ENCODE measurements around the gene TM6SF1. TPM values are rescaled to one million over a fixed set of nuclear protein-coding genes. Genes with fewer than 3 reads are reported as not detected.
"Not testable (repeated sequence)": the region's sequence is repeated elsewhere in the genome, so short reads cannot be mapped to it uniquely, and the experiment has no call there.

Gene TM6SF1
- total RNA-seq, 1 donor from 2014 or later, result 4.7 TPM

- no peak for DNase-seq
- no peaks in the 10 kb centered on the region for H3K27me3 ChIP-seq (ENCODE audit: low read depth)
- no peaks in the 10 kb centered on the region for H3K36me3 ChIP-seq
- TF ChIP-seq CTCF (IDR thresholded peaks at IDR 0.05; ENCODE audit: borderline replicate concordance), result no peak
- intact Hi-C loops (cut with micrococcal nuclease), result no loop called here
- H3K9me3 ChIP-seq (replicated peaks), result peaks cover 53% of the 10 kb centered on the region
- no peak overlapping the region for H3K4me3 ChIP-seq
- no peak overlapping the region for H3K27ac ChIP-seq (replicated peaks)
- no peaks in the 10 kb centered on the region for H3K4me1 ChIP-seq
Measured at GRCh38 chr15:83166830-83167229, 59.4 kb downstream of the TM6SF1 start.

DNA sequence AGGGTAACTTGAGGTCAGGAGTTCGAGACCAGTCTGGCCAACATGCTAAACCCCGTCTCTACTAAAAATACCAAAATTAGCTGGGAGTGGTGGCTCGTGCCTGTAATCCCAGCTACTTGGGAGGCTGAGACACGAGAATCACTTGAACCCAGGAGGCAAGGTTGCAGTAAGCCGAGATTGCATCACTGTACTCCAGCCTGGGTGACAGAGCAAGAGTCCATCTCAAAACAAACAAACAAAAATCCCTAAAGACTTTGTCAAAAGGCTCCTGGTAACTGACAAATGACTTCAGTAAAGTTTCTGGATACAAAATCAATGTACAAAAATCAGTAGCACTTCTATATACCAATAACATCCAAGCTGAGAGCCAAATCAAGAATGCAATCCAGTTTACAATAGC lies 62.1 kb downstream of the TM6SF1 start:
- H3K27ac ChIP-seq (replicated peaks); H3K4me3 ChIP-seq; DNase-seq; intact Hi-C loops (cut with micrococcal nuclease); H3K27me3 ChIP-seq (ENCODE audit: low read depth); H3K4me1 ChIP-seq; H3K36me3 ChIP-seq: not testable (repeated sequence)
- peaks cover 53% of the 10 kb centered on the region for H3K9me3 ChIP-seq (replicated peaks)

GRCh38 chr15:83170474-83171165 lies 63.2 kb downstream of the TM6SF1 start:
- peaks cover 43% of the 10 kb centered on the region for H3K9me3 ChIP-seq (replicated peaks)
- no peak for TF ChIP-seq CTCF (IDR thresholded peaks at IDR 0.05; ENCODE audit: borderline replicate concordance)
- no peak overlapping the region for H3K4me3 ChIP-seq
- intact Hi-C loops (cut with micrococcal nuclease), result no loop called here
- DNase-seq, result no peak
- no peaks in the 10 kb centered on the region for H3K27me3 ChIP-seq (ENCODE audit: low read depth)
- H3K36me3 ChIP-seq, result no peaks in the 10 kb centered on the region
- H3K27ac ChIP-seq (replicated peaks), result no peak overlapping the region
- H3K4me1 ChIP-seq, result peaks cover 13% of the 10 kb centered on the region

DNA sequence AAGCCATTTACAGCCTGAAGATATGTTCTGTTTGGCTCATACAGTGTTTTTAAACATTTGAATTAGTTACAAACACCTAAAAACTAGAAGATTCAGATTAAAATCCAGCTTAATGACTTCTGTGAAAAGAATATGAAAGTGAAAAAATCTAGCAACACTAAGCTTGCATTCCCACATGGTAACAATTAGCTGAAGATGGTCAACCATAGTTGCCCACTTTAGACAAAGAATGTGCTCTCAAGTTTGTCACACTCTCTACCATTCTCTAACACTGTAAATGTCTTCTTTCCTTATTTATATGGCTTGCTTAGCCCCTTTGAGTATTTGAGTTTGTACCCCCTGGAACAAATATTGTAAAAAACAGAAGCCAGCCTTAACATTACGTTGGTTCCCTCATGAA lies 67.4 kb downstream of the TM6SF1 start:
- no peak overlapping the region for H3K4me3 ChIP-seq
- peaks cover 13% of the 10 kb centered on the region for H3K4me1 ChIP-seq
- no peak overlapping the region for H3K27ac ChIP-seq (replicated peaks)
- no peaks in the 10 kb centered on the region for H3K27me3 ChIP-seq (ENCODE audit: low read depth)
- H3K36me3 ChIP-seq, result no peaks in the 10 kb centered on the region
- no peak for TF ChIP-seq CTCF (IDR thresholded peaks at IDR 0.05; ENCODE audit: borderline replicate concordance)
- intact Hi-C loops (cut with micrococcal nuclease), result no loop called here
- DNase-seq, result no peak
- H3K9me3 ChIP-seq (replicated peaks), result peaks cover 6% of the 10 kb centered on the region

DNA sequence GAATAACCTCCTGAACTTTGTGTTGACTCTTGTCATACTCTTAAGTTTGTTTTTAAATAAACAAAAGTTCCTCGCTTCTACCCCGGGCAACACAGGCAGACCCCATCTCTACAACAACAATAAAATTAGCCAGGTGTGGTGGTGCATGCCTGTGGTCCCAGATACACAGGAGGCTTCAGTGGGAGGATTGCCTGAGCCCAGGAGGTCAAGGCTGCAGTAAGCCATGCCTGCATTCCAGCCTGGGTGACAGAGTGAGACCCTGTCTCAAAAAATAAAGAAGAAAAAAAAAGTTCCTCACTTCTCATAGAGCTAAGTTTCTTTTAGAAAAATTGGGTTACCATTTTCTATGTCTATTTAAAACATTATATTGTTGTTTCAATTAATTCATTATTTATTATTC lies 70.9 kb downstream of the TM6SF1 start:
- no peak for TF ChIP-seq CTCF (IDR thresholded peaks at IDR 0.05; ENCODE audit: borderline replicate concordance)
- Histone ChIP-seq H3K4me1 (peaks cover 13% of the 10 kb centered on the region), H3K27me3 (ENCODE audit: low read depth) (no peaks in the 10 kb centered on the region), H3K36me3 (no peaks in the 10 kb centered on the region), H3K27ac (replicated peaks) (no peak overlapping the region), H3K9me3 (replicated peaks) (no peaks in the 10 kb centered on the region), H3K4me3 (no peak overlapping the region)
- no peak for DNase-seq
- intact Hi-C loops (cut with micrococcal nuclease), result no loop called here

GRCh38 chr15:83178869-83179325 lies 71.5 kb downstream of the TM6SF1 start:
- H3K36me3 ChIP-seq, result no peaks in the 10 kb centered on the region
- no peak overlapping the region for H3K4me3 ChIP-seq
- no peak overlapping the region for H3K27ac ChIP-seq (replicated peaks)
- TF ChIP-seq CTCF (IDR thresholded peaks at IDR 0.05; ENCODE audit: borderline replicate concordance), result no peak
- no peak for DNase-seq
- intact Hi-C loops (cut with micrococcal nuclease), result no loop called here
- no peaks in the 10 kb centered on the region for H3K27me3 ChIP-seq (ENCODE audit: low read depth)
- peaks cover 12% of the 10 kb centered on the region for H3K4me1 ChIP-seq
- no peaks in the 10 kb centered on the region for H3K9me3 ChIP-seq (replicated peaks)
